HL-60 (cell line): ENCODE results near the gene EPHB2.

Experiments
- DNase-seq, 2 experiments: peaks; one replicate each; pipeline ENCODE4 v3.0.0-alpha.2; 2010 to 2020; ENCODE audit warnings: low read depth in 1 of 2, low spot score in 1 of 2
- H3K27ac ChIP-seq: fragments of 250-450 bp; sonication (Bioruptor Pico); replicated peaks from 2 replicates; pipeline ENCODE4 v1.5.1; 2020; ENCODE audit warnings: mild to moderate bottlenecking, moderate library complexity
- H3K27me3 ChIP-seq: fragments of 250-450 bp; sonication (Bioruptor Pico); 2 replicates; pipeline ENCODE4 v1.5.1; 2021; ENCODE audit warnings: mild to moderate bottlenecking, moderate library complexity; ENCODE audit not compliant: insufficient read depth, poor library complexity, severe bottlenecking
- H3K4me3 ChIP-seq: replicated peaks from 2 replicates; pipeline ENCODE4 v1.5.1; 2011; ENCODE audit warnings: mild to moderate bottlenecking, control low read depth, low read length; ENCODE audit not compliant: insufficient read depth
- GABPA ChIP-seq: IDR thresholded peaks from 2 replicates; pipeline ENCODE4 v1.6.1; 2012; ENCODE audit warnings: low read depth
- POLR2AphosphoS5 ChIP-seq: IDR thresholded peaks from 2 replicates; pipeline ENCODE4 v1.6.1; 2012; ENCODE audit warnings: low read depth
- REST ChIP-seq: IDR thresholded peaks from 2 replicates; pipeline ENCODE4 v1.6.1; 2012; ENCODE audit warnings: low read depth; ENCODE audit not compliant: insufficient replicate concordance
- SPI1 ChIP-seq: IDR thresholded peaks from 2 replicates; pipeline ENCODE4 v1.6.1; 2012; ENCODE audit warnings: low read depth, mild to moderate bottlenecking, borderline replicate concordance
- TF ChIP-seq, protein P1 (sequence below): IDR thresholded peaks from one replicate; pipeline ENCODE4 v1.5.1; 2011; ENCODE audit warnings: low read length, control low read depth, inconsistent platforms; ENCODE audit not compliant: insufficient read depth

EPHB2 gene

GRCh38 chr1:22776035-22776613 lies 65.5 kb downstream of the EPHB2 start:
- DNase-seq, result no peak

GRCh38 chr1:22777388-22778057 lies 66.9 kb downstream of the EPHB2 start:
- no peak for DNase-seq

More at GRCh38 chr1:22776035-22776613, 65.5 kb downstream of the EPHB2 start:
- TF ChIP-seq REST (no peak), POLR2AphosphoS5 (no peak), GABPA (no peak), SPI1 (no peak)
- TF ChIP-seq, protein P1, sequence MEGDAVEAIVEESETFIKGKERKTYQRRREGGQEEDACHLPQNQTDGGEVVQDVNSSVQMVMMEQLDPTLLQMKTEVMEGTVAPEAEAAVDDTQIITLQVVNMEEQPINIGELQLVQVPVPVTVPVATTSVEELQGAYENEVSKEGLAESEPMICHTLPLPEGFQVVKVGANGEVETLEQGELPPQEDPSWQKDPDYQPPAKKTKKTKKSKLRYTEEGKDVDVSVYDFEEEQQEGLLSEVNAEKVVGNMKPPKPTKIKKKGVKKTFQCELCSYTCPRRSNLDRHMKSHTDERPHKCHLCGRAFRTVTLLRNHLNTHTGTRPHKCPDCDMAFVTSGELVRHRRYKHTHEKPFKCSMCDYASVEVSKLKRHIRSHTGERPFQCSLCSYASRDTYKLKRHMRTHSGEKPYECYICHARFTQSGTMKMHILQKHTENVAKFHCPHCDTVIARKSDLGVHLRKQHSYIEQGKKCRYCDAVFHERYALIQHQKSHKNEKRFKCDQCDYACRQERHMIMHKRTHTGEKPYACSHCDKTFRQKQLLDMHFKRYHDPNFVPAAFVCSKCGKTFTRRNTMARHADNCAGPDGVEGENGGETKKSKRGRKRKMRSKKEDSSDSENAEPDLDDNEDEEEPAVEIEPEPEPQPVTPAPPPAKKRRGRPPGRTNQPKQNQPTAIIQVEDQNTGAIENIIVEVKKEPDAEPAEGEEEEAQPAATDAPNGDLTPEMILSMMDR, result no peak
- Histone ChIP-seq H3K27me3 (no peaks in the 10 kb centered on the region), H3K4me3 (no peak overlapping the region), H3K27ac (no peak overlapping the region)

GRCh38 chr1:22778408-22778807 lies 67.8 kb downstream of the EPHB2 start:
- Histone ChIP-seq H3K27ac (no peak overlapping the region), H3K4me3 (no peak overlapping the region), H3K27me3 (no peaks in the 10 kb centered on the region)
- TF ChIP-seq SPI1, result no peak
- no peak for TF ChIP-seq GABPA
- TF ChIP-seq REST, result no peak
- TF ChIP-seq, protein P1, result no peak
- TF ChIP-seq POLR2AphosphoS5, result no peak
- no peak for DNase-seq

More at GRCh38 chr1:22777388-22778057, 66.9 kb downstream of the EPHB2 start:
- H3K27ac ChIP-seq, result no peak overlapping the region
- H3K4me3 ChIP-seq, result no peak overlapping the region
- no peak for TF ChIP-seq GABPA
- no peak for TF ChIP-seq REST
- no peak for TF ChIP-seq SPI1
- no peak for TF ChIP-seq POLR2AphosphoS5
- TF ChIP-seq, protein P1, result no peak
- no peaks in the 10 kb centered on the region for H3K27me3 ChIP-seq
